Gastrocnemius medialis (tissue), 4 donors: ENCODE measurements around the gene PEX1.
"Not testable (repeated sequence)": the region's sequence is repeated elsewhere in the genome, so short reads cannot be mapped to it uniquely, and the experiment has no call there.

Experiments used
- CTCF ChIP-seq, 5 experiments: fragments of 450-650 bp in 3 of 5; fragments of 200-600 bp in 2 of 5; sonication (generic) in 2 of 5; IDR thresholded peaks in 4 of 5; conservative IDR thresholded peaks in 1 of 5; 1 replicate in 4 of 5; 2 replicates in 1 of 5; pipeline ENCODE4 v1.5.1; 2016 to 2019; ENCODE audit warnings: antibody characterized with exemption in 5 of 5, mild to moderate bottlenecking in 3 of 5, moderate library complexity in 3 of 5
- POLR2A ChIP-seq, 2 donors: fragments of 450-650 bp; IDR thresholded peaks; one replicate each; pipeline ENCODE4 v1.6.1; 2017; ENCODE audit warnings: antibody characterized with exemption in 2 of 2, mild to moderate bottlenecking in 2 of 2, moderate library complexity in 2 of 2

GRCh38 chr7:92484226-92484625, 44.1 kb downstream of the PEX1 start:
- TF ChIP-seq POLR2A (IDR thresholded peaks at IDR 0.05); CTCF (IDR thresholded peaks at IDR 0.05 in 4 of 5, conservative IDR thresholded peaks at IDR 0.05 in 1 of 5): not testable (repeated sequence)
